Psoas muscle (tissue), 8 donors: ENCODE data around the gene HOXC10. TPM values are rescaled to one million over a fixed set of nuclear protein-coding genes. Genes with fewer than 3 reads are reported as not detected.

Experiments used
- ATAC-seq, 4 donors: fragments of 200-7000 bp; cut with Tn5 transposase; one replicate each; pipeline ENCODE4 v1.9.1; 2020; ENCODE audit warnings: moderate library complexity in 3 of 4, mild to moderate bottlenecking in 2 of 4
- DNase-seq, 2 donors: peaks; one replicate each; pipeline ENCODE4 v3.0.0-alpha.2; 2020
- H3K27ac ChIP-seq: fragments of 200-600 bp; one replicate; pipeline ENCODE4 v1.8.0; 2022
- H3K27me3 ChIP-seq, 3 donors: fragments of 200-600 bp in 1 of 3; one replicate each; pipeline versions ENCODE4 v1.6.1 to v1.8.0; 2013 to 2022; ENCODE audit warnings: low read length in 2 of 3, mild to moderate bottlenecking in 2 of 3, moderate library complexity in 1 of 3; ENCODE audit not compliant: insufficient read depth in 3 of 3
- H3K36me3 ChIP-seq, 2 donors: fragments of 200-600 bp in 1 of 2; one replicate each; pipeline versions ENCODE4 v1.6.1 to v1.8.0; 2013 to 2022; ENCODE audit warnings: low read depth in 1 of 2, mild to moderate bottlenecking in 1 of 2, moderate library complexity in 1 of 2; ENCODE audit not compliant: insufficient read depth in 1 of 2
- H3K4me1 ChIP-seq: fragments of 200-600 bp; one replicate; pipeline ENCODE4 v1.8.0; 2022
- H3K4me3 ChIP-seq: fragments of 200-600 bp; one replicate; pipeline ENCODE4 v1.8.0; 2022; ENCODE audit warnings: mild to moderate bottlenecking
- H3K9me3 ChIP-seq: fragments of 200-600 bp; one replicate; pipeline ENCODE4 v1.8.0; 2022
- WGBS, 3 donors: extraction: QIAGEN DNeasy Blood & Tissue Kit; methylation state at CpG; one replicate each; pipeline versions ENCODE4 v1.1.6 to v1.1.7; 2013; 5-methylcytosine and 5-hydroxymethylcytosine counted together
- intact Hi-C, 2 donors: fragments of 100-400 bp; cut with DNase I; formaldehyde crosslinking; loops; one replicate each; pipeline versions ENCODE4 v1.11.0 to v1.14.2; 2022
- polyA plus RNA-seq, 3 donors: library from polyadenylated mRNA; stranded (reverse); fragments of 200-250 nt; gene quantifications; one replicate each; pipeline ENCODE4 v1.2.3, GENCODE V29; 2013
- total RNA-seq, 4 donors: library from RNA; stranded (reverse); fragmentation: NEBNext Ultra II Directional in 2 of 4; extraction: Animal tissue kit (Norgen Biotek cat#: 25700) in 2 of 4; gene quantifications; one replicate each; pipeline versions ENCODE4 v1.2.1 to v1.2.4, GENCODE V29; 2021 to 2023
- TF ChIP-seq, protein P1 (sequence below): fragments of 200-600 bp; IDR thresholded peaks from one replicate; pipeline ENCODE4 v1.8.0; 2022; ENCODE audit warnings: antibody characterized with exemption
- donor health status: healthy with polysubstance abuse.
- donor health status: DM: no; HTN: no; CAD: no; lungs with moderate emphysema.
- donor health status: Bipolar disorder and iron deficiency.
- donor health status: healthy.
- donor health status: DM: yes; HTN: yes; CAD: no.
- donor health status: DM: no; HTN: no; CAD: no.
- donor health status: DM: no; HTN: no; CAD: no.
- donor health status: DM: yes; HTN: yes; CAD: no.

Gene HOXC10
- total and polyA plus RNA-seq, 7 donors: 3.0 to 129 (median 62.0) TPM

- intact Hi-C loops: no loop called here
- H3K4me1 ChIP-seq: peaks cover 46% of the 10 kb centered on the region
These were observed 42.5 kb downstream of the HOXC10 start for GRCh38 chr12:54027442-54027786.

DNA sequence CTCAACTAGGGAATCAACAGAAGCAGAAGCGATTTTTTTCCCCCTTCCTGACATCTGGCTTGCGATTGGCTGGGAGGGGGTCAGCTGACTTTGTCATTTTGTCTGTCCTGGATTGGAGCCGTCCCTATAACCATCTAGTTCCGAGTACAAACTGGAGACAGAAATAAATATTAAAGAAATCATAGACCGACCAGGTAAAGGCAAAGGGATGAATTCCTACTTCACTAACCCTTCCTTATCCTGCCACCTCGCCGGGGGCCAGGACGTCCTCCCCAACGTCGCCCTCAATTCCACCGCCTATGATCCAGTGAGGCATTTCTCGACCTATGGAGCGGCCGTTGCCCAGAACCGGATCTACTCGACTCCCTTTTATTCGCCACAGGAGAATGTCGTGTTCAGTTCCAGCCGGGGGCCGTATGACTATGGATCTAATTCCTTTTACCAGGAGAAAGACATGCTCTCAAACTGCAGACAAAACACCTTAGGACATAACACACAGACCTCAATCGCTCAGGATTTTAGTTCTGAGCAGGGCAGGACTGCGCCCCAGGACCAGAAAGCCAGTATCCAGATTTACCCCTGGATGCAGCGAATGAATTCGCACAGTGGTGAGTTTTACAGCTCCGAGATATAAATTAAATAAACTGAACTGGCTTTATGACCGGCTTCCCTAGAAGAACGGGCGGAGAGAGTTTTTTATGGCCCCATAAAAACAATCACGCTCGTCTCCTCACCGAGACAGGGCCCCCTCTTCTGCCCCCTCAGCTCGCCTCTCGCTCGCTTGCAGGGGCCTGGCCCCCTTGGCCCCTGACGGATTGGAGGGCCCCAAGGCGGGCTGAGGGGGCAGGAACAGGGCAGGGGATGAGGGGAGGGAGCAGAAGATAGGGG is 43.6 kb downstream of the HOXC10 start, which contains the start of gene HOXC6:
HOXC6 (plus strand) TSS at position 127 of the 888 bp plus-strand sequence; CDS start at position 209, 82 bp downstream.
- Histone ChIP-seq H3K36me3 (no peaks in the 10 kb centered on the region), H3K27me3 (peaks cover 0 to 4% (median 0%) of the 10 kb centered on the region in 3 donors), H3K9me3 (no peaks in the 10 kb centered on the region), H3K4me1 (peaks cover 40% of the 10 kb centered on the region), H3K27ac (peak within 1 kb of the TSS; percentile 99), H3K4me3 (peak within 1 kb of the TSS; percentile 77)
- DNase-seq (peak; percentile 65 to 70), ATAC-seq (peak; percentile 40 to 69 (median 68))
- intact Hi-C loops: no loop called here
- TF ChIP-seq, protein P1, sequence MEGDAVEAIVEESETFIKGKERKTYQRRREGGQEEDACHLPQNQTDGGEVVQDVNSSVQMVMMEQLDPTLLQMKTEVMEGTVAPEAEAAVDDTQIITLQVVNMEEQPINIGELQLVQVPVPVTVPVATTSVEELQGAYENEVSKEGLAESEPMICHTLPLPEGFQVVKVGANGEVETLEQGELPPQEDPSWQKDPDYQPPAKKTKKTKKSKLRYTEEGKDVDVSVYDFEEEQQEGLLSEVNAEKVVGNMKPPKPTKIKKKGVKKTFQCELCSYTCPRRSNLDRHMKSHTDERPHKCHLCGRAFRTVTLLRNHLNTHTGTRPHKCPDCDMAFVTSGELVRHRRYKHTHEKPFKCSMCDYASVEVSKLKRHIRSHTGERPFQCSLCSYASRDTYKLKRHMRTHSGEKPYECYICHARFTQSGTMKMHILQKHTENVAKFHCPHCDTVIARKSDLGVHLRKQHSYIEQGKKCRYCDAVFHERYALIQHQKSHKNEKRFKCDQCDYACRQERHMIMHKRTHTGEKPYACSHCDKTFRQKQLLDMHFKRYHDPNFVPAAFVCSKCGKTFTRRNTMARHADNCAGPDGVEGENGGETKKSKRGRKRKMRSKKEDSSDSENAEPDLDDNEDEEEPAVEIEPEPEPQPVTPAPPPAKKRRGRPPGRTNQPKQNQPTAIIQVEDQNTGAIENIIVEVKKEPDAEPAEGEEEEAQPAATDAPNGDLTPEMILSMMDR: no peak
- 24% methylated on average over 36 of the region's 36 CpGs for WGBS, 3 donors

More at GRCh38 chr12:54027442-54027786, 42.5 kb downstream of the HOXC10 start:
- DNase-seq (peak in 1 of 2 donors; percentile 12), ATAC-seq (no peak)
- Histone ChIP-seq H3K27ac (peak overlapping the region; percentile 99), H3K36me3 (no peaks in the 10 kb centered on the region), H3K9me3 (no peaks in the 10 kb centered on the region), H3K27me3 (peaks cover 0 to 4% (median 0%) of the 10 kb centered on the region in 3 donors), H3K4me3 (peak overlapping the region; percentile 77)
- TF ChIP-seq, protein P1: no peak
- WGBS, 3 donors: 47 to 73% (median 48%) methylated on average over 3 of the region's 3 CpGs

DNA sequence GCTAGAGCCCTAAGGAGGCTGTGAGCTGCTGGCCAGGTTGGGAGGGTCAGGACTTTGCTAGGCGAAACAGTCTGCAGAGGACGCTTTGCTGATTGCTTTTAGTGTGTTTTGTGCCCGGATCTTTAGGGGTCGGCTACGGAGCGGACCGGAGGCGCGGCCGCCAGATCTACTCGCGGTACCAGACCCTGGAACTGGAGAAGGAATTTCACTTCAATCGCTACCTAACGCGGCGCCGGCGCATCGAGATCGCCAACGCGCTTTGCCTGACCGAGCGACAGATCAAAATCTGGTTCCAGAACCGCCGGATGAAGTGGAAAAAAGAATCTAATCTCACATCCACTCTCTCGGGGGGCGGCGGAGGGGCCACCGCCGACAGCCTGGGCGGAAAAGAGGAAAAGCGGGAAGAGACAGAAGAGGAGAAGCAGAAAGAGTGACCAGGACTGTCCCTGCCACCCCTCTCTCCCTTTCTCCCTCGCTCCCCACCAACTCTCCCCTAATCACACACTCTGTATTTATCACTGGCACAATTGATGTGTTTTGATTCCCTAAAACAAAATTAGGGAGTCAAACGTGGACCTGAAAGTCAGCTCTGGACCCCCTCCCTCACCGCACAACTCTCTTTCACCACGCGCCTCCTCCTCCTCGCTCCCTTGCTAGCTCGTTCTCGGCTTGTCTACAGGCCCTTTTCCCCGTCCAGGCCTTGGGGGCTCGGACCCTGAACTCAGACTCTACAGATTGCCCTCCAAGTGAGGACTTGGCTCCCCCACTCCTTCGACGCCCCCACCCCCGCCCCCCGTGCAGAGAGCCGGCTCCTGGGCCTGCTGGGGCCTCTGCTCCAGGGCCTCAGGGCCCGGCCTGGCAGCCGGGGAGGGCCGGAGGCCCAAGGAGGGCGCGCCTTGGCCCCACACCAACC is 44.8 kb downstream of the HOXC10 start:
- Histone ChIP-seq H3K36me3 (no peaks in the 10 kb centered on the region), H3K27ac (peak overlapping the region; percentile 24), H3K4me1 (peaks cover 28% of the 10 kb centered on the region), H3K9me3 (no peaks in the 10 kb centered on the region), H3K27me3 (peaks cover 0 to 4% (median 0%) of the 10 kb centered on the region in 3 donors), H3K4me3 (peak overlapping the region; percentile 77)
- intact Hi-C loops: loop anchor here in 1 of 2 donors (10.0 kb wide), 1 partner anchor 105 kb away; no protein-coding TSS in a partner anchor
- DNase-seq (peak in 1 of 2 donors; percentile 53), ATAC-seq (peak in 1 of 4 donors; percentile 34)
- TF ChIP-seq, protein P1: no peak
- 60 to 75% (median 62%) methylated on average over 51 to 53 of the region's 53 CpGs for WGBS, 3 donors

DNA sequence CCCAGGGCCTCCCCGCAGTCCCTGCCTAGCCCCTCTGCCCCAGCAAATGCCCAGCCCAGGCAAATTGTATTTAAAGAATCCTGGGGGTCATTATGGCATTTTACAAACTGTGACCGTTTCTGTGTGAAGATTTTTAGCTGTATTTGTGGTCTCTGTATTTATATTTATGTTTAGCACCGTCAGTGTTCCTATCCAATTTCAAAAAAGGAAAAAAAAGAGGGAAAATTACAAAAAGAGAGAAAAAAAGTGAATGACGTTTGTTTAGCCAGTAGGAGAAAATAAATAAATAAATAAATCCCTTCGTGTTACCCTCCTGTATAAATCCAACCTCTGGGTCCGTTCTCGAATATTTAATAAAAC is 45.5 kb downstream of the HOXC10 start:
- peak overlapping the region; percentile 24 for H3K27ac ChIP-seq
- ATAC-seq: no peak

More for the DNA sequence above, 45.5 kb downstream of the HOXC10 start:
- H3K27me3 ChIP-seq: peaks cover 0 to 4% (median 0%) of the 10 kb centered on the region in 3 donors
- peak overlapping the region; percentile 77 for H3K4me3 ChIP-seq
- WGBS, 3 donors: 65 to 73% (median 71%) methylated on average over 7 of the region's 7 CpGs
- peaks cover 24% of the 10 kb centered on the region for H3K4me1 ChIP-seq
- intact Hi-C loops: loop anchor here in 1 of 2 donors (10.0 kb wide), 1 partner anchor 104 kb away; no protein-coding TSS in a partner anchor
- H3K36me3 ChIP-seq: no peaks in the 10 kb centered on the region
- TF ChIP-seq, protein P1: no peak
- DNase-seq: no peak
- no peaks in the 10 kb centered on the region for H3K9me3 ChIP-seq
